Hematopoietic multipotent progenitor cell treated with erythropoietin and hydrocortisone succinate and interleukin-3 and kit ligand, for 4 days (in vitro differentiated cells): ENCODE data around the gene FOXA1.
"Not testable (repeated sequence)": the region's sequence is repeated elsewhere in the genome, so short reads cannot be mapped to it uniquely, and the experiment has no call there.

ENCODE experiments used
- DNase-seq: peaks from one replicate; pipeline ENCODE4 v3.0.0-alpha.2; 2015

FOXA1 gene

GRCh38 chr14:37588956-37589714 is 5.9 kb downstream of the FOXA1 start:
- DNase-seq: no peak

- DNase-seq: no peak
Observed at GRCh38 chr14:37588667-37588955, 6.4 kb downstream of the FOXA1 start.

GRCh38 chr14:37587881-37588666 is 7.0 kb downstream of the FOXA1 start:
- DNase-seq: no peak

GRCh38 chr14:37587131-37587803 is 7.8 kb downstream of the FOXA1 start:
- no peak for DNase-seq

- DNase-seq: no peak
Observed at GRCh38 chr14:37586797-37587130, 8.3 kb downstream of the FOXA1 start.

GRCh38 chr14:37585971-37586796 is 8.9 kb downstream of the FOXA1 start:
- DNase-seq: no peak

GRCh38 chr14:37585101-37585511 is 9.9 kb downstream of the FOXA1 start:
- no peak for DNase-seq

GRCh38 chr14:37584211-37585100 is 10.6 kb downstream of the FOXA1 start:
- no peak for DNase-seq

GRCh38 chr14:37583358-37584210 is 11.5 kb downstream of the FOXA1 start:
- DNase-seq: no peak

GRCh38 chr14:37580146-37580545 is 14.9 kb downstream of the FOXA1 start:
- DNase-seq: no peak

GRCh38 chr14:37579274-37579673 is 15.8 kb downstream of the FOXA1 start:
- no peak for DNase-seq

- DNase-seq: no peak
Observed at GRCh38 chr14:37573356-37573755, 21.7 kb downstream of the FOXA1 start.

GRCh38 chr14:37571391-37571790 is 23.7 kb downstream of the FOXA1 start:
- no peak for DNase-seq

GRCh38 chr14:37569729-37570128 is 25.3 kb downstream of the FOXA1 start:
- no peak for DNase-seq

GRCh38 chr14:37566811-37567371 is 28.2 kb downstream of the FOXA1 start:
- no peak for DNase-seq

- no peak for DNase-seq
Observed at GRCh38 chr14:37565550-37565949, 29.5 kb downstream of the FOXA1 start.

- no peak for DNase-seq
Observed at GRCh38 chr14:37563189-37563588, 31.9 kb downstream of the FOXA1 start.

- no peak for DNase-seq
Observed at GRCh38 chr14:37559386-37559785, 35.7 kb downstream of the FOXA1 start.

GRCh38 chr14:37558740-37559139 is 36.3 kb downstream of the FOXA1 start:
- DNase-seq: no peak

GRCh38 chr14:37555596-37555995 is 39.5 kb downstream of the FOXA1 start:
- not testable (repeated sequence) for DNase-seq
